HL-60 (cell line): ENCODE data around the gene KMT2E.

Experiments
- GABPA ChIP-seq: IDR thresholded peaks from 2 replicates; pipeline ENCODE4 v1.6.1; 2012; ENCODE audit warnings: low read depth
- TF ChIP-seq, protein P1 (sequence below): IDR thresholded peaks from one replicate; pipeline ENCODE4 v1.5.1; 2011; ENCODE audit warnings: low read length, control low read depth, inconsistent platforms; ENCODE audit not compliant: insufficient read depth
- TF ChIP-seq, protein P2 (sequence below): IDR thresholded peaks from 2 replicates; pipeline ENCODE4 v1.6.1; 2012; ENCODE audit warnings: low read depth; ENCODE audit not compliant: insufficient replicate concordance

DNA sequence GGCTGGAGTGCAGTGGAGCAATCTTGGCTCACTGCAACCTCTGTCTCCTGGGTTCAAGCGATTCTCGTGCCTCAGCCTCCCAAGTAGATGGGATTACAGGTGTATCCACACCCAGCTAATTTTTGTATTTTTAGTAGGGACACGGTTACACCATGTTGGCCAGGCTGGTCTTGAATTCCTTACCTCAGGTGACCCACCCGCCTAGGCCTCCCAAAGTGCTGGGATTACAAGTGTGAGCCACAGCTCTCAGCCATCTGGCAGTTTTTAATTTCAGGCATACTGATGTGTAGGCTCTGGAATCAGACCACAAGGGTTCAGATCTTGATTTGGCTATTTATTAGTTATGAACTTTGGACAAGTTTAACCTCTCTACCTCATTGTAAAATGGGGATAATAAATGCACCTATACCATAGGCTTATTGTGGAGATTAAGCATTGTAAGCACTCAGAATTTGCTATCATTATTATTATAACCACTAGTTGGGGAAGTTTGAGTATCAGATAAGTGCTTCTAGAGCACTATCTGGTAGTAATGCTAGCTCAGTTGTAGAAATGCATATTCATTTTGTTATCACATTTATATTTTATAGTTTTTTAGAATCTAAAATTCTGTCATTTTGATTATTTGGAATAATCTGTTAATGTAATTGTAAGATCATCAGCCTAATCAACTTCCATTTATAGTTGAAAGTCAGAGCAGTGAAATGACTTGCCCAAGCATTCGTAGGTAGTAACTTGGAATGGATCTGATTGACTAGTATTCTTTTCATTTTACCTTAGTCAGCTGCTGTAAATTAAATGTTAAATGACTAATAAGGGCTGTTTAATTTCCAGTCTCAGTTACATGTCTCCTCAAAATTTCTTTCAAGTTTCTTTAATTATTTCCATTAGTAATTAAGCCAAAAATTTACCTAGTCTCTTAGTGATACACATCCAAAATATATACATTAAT is 22.5 kb downstream of the KMT2E start:
- TF ChIP-seq, protein P1, sequence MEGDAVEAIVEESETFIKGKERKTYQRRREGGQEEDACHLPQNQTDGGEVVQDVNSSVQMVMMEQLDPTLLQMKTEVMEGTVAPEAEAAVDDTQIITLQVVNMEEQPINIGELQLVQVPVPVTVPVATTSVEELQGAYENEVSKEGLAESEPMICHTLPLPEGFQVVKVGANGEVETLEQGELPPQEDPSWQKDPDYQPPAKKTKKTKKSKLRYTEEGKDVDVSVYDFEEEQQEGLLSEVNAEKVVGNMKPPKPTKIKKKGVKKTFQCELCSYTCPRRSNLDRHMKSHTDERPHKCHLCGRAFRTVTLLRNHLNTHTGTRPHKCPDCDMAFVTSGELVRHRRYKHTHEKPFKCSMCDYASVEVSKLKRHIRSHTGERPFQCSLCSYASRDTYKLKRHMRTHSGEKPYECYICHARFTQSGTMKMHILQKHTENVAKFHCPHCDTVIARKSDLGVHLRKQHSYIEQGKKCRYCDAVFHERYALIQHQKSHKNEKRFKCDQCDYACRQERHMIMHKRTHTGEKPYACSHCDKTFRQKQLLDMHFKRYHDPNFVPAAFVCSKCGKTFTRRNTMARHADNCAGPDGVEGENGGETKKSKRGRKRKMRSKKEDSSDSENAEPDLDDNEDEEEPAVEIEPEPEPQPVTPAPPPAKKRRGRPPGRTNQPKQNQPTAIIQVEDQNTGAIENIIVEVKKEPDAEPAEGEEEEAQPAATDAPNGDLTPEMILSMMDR = no peak
- no peak for TF ChIP-seq GABPA
- TF ChIP-seq, protein P2, sequence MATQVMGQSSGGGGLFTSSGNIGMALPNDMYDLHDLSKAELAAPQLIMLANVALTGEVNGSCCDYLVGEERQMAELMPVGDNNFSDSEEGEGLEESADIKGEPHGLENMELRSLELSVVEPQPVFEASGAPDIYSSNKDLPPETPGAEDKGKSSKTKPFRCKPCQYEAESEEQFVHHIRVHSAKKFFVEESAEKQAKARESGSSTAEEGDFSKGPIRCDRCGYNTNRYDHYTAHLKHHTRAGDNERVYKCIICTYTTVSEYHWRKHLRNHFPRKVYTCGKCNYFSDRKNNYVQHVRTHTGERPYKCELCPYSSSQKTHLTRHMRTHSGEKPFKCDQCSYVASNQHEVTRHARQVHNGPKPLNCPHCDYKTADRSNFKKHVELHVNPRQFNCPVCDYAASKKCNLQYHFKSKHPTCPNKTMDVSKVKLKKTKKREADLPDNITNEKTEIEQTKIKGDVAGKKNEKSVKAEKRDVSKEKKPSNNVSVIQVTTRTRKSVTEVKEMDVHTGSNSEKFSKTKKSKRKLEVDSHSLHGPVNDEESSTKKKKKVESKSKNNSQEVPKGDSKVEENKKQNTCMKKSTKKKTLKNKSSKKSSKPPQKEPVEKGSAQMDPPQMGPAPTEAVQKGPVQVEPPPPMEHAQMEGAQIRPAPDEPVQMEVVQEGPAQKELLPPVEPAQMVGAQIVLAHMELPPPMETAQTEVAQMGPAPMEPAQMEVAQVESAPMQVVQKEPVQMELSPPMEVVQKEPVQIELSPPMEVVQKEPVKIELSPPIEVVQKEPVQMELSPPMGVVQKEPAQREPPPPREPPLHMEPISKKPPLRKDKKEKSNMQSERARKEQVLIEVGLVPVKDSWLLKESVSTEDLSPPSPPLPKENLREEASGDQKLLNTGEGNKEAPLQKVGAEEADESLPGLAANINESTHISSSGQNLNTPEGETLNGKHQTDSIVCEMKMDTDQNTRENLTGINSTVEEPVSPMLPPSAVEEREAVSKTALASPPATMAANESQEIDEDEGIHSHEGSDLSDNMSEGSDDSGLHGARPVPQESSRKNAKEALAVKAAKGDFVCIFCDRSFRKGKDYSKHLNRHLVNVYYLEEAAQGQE = no peak
